GM12801 (cell line): ENCODE measurements around the gene NOP16.

Experiments
- TF ChIP-seq, protein P1 (sequence below): IDR thresholded peaks from one replicate; pipeline ENCODE4 v1.5.1; 2011; ENCODE audit warnings: control low read depth; ENCODE audit not compliant: insufficient read length; ENCODE audit errors: extremely low read depth

Gene NOP16

DNA sequence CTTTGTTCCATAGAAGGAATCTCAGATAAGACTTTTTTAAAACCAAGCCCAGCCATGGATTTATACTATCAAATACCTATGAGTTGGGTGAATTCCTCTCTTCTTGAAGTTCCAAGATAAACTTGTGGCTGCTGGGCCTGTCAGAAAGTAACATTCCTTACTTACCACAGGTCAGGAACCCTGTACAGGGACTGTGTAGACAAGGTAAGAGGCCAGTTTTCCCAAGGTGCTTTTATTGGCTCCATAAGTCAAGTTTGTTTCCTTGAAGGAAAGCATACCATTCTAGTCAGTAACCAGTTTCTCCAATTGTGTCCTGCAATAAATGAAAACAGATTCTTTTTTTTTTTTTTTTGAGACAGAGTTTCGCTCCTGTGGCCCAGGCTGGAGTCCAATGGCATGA, 36.7 kb upstream of the NOP16 start:
- TF ChIP-seq, protein P1, sequence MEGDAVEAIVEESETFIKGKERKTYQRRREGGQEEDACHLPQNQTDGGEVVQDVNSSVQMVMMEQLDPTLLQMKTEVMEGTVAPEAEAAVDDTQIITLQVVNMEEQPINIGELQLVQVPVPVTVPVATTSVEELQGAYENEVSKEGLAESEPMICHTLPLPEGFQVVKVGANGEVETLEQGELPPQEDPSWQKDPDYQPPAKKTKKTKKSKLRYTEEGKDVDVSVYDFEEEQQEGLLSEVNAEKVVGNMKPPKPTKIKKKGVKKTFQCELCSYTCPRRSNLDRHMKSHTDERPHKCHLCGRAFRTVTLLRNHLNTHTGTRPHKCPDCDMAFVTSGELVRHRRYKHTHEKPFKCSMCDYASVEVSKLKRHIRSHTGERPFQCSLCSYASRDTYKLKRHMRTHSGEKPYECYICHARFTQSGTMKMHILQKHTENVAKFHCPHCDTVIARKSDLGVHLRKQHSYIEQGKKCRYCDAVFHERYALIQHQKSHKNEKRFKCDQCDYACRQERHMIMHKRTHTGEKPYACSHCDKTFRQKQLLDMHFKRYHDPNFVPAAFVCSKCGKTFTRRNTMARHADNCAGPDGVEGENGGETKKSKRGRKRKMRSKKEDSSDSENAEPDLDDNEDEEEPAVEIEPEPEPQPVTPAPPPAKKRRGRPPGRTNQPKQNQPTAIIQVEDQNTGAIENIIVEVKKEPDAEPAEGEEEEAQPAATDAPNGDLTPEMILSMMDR = no peak

- TF ChIP-seq, protein P1 = no peak
Measured at GRCh38 chr5:176424181-176424580, 35.8 kb upstream of the NOP16 start.

DNA sequence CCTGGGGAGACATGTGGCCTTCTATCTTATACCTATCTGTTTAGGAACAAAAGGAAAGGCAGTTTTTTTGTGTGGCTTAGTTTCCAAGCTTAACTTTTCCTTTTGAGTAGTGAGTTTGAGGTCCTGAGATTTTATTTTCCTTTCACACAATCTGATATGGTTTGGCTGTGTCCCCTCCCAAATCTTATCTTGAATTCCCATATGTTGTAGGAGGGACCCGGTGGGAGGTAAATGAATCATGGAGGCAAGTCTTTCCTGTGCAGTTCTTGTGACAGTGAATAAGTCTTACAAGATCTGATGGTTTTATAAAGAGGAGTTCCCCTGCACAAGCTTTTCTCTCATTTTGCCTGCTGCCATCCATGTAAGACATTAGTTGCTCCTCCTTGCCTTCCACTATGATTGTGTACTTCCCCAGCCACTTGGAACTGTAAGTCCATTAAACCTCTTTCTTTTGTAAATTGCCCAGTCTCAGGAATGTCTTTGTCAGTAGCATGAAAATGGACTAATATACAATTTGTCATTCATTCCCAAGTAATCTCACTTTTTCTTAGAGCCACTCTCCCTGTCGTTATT, 32.7 kb upstream of the NOP16 start:
- TF ChIP-seq, protein P1 = no peak

DNA sequence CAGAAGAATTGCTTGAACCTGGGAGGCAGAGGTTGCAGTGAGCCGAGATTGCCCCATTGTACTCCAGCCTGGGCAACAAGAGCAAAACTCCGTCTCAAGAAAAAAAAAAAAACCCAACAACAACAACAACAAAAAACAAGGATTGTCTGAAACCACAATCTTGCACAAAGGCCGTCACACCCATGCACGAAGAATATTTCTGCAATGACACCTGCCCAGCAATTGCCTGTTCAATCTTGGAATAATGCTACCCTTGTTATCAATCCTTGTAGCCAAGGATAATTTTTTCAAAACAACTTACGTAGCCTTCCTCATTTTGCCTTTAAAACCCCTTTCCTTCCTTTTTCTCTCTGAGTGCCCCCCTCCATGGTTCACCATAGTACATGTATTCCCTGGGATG, 31.7 kb upstream of the NOP16 start:
- TF ChIP-seq, protein P1 = no peak

DNA sequence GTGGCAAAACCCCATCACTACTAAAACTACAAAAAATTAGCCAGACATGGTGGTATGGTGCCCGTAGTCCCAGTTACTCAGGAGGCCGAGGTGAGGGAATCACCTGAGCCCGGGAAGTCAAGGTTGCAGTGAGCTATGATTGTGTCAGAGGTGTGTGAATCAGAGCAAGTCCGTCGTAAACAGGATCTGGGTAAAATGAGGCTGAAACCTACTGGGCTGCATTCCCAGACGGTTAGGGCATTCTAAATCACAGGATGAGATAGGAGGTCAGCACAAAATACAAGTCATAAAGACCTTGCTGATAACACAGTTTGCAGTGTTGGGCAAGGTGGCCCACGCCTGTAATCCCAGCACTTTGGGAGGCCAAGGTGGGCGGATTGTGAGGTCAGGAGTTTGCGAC, 29.9 kb upstream of the NOP16 start:
- TF ChIP-seq, protein P1 = no peak

GRCh38 chr5:176416965-176417364, 28.6 kb upstream of the NOP16 start:
- TF ChIP-seq, protein P1 = no peak

GRCh38 chr5:176415952-176416924, 27.8 kb upstream of the NOP16 start, which contains the start of gene CLTB:
Gene CLTB (minus strand): TSS chr5:176416539. CDS start chr5:176416363, 176 bp downstream.
- TF ChIP-seq, protein P1 = no peak
